AG08395 (cell line): ENCODE results near the gene CGB5.
"Not testable (repeated sequence)": the region's sequence is repeated elsewhere in the genome, so short reads cannot be mapped to it uniquely, and the experiment has no call there.

Experiments
- DNase-seq: peaks from one replicate; pipeline ENCODE4 v3.0.0; 2012; ENCODE audit warnings: mixed read lengths, low spot score

The CGB5 gene

DNA sequence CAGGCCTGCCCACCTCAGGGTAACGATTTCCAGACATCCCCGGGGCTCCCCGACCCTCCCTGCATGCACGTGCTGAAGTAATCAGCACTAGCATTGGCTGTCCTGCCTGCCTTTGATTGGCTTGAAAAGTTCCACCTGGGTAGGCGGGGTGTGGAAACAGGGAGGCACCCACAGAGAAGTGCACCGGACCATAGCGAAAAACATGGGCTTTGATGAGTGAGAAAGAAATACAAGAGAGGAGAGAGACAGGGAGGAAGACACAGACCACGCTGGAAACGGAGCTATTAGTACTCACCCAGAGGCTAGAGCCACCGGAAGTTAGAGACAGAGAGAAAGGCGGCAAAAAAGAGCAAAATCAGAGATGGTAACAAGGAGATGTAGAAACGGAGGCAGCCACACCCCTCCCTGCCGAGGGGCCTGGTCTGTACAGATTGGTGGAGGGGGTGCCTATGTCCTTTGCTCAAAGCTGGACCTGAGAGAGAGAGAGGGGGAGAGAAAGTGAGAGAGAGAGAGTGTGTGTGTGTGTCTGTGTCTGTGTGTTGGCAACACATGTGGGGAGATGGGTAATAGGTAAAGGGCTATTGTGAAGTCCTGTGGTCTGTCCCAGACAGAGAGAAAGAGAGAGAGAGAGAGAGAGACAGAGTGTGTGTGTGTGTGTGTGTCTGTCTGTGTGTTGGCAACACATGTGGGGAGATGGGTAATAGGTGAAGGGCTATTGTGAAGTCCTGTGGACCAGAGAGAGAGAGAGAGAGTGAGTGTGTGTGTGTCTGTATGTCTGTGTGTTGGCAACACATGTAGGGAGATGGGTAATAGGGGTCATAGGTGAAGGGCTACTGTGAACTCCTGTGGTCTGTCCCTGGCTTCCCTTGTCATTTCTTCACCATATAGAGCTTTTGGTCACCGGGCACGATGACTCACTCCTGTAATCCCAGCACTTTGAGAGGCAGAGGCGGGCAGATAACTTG is 22.4 kb upstream of the CGB5 start:
- no peak for DNase-seq

DNA sequence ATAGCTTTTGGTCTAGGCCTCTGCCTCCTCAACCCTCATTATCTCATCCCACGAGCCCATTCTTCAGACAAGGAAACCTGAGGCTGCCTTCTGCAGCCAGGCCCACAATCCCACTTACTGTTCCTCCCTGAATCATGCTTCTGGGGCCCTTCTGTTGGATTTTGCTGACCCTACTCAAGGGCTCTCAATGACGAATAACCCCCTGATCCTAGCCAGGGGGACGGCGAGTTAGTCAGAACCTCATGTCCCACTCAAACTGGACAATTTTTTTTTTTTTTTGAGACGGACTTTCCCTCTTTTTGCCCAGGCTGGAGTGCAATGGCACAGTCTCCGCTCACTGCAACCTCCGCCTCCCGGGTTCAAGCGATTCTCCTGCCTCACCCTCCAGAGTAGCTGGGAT is 21.5 kb upstream of the CGB5 start:
- no peak for DNase-seq

DNA sequence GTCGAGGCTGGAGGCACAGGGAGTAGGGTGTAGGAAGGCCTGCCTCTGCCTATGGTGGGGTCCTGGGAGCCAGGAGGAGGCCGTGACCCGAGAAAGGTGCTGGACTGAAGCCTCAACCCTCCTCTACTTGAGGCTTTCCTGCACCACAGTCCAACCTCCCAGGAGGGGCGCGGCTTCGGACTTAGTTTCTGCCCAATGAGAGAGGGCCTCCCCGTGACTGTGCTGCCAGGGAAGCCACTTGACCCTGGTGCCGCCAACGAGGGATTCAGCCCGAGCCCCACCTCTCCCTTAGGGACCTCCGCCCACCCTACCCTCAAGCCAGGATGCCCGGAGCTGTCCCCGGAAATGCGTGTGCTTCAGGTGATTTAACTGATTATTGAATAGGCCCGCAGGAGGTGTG is 19.4 kb upstream of the CGB5 start, which contains the start of gene CGB3:
CGB3 (minus strand) TSS at position 101 of the 400 bp plus-strand sequence. CDS start 362 bp downstream, outside the sequence.
- DNase-seq, result not testable (repeated sequence)

DNA sequence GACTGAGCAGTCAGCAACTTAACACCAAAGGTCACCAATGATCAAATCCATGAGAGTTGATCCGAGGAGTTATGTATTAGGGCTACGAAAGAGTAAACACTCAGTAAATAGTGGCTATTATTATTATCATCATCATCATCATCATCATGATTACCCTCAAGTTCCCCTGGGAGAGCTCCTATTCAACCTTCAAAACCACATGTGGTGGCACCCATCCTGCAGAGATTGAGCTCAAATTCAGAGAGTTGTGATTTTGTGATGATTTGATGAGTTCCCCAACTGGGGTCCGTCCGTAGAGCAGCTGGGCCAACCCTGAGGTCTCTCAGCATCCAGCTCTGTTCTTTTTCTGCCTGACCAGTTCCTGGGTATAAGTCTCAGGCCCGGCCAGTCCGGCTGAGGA is 18.6 kb upstream of the CGB5 start:
- DNase-seq, result not testable (repeated sequence)

DNA sequence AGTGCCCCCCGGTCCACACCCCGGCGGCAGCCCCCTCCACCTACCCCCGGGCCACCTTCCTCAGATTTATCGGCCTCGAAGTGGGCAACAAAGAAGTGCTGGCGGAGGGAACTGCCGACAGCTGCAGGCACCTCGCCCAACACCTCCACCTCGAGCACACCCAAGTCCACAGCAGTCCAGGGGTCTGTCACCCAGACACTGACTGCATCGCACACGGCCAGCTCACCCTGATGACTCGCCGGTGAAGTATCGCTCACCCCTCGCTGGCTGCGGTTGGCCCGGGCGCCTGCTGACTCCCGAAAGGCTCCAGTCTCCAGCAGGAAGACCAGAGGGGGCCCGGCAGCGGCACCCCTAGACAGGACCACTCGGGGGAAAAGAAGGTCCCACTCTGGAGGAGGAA is 18.0 kb upstream of the CGB5 start:
- DNase-seq, result not testable (repeated sequence)

DNA sequence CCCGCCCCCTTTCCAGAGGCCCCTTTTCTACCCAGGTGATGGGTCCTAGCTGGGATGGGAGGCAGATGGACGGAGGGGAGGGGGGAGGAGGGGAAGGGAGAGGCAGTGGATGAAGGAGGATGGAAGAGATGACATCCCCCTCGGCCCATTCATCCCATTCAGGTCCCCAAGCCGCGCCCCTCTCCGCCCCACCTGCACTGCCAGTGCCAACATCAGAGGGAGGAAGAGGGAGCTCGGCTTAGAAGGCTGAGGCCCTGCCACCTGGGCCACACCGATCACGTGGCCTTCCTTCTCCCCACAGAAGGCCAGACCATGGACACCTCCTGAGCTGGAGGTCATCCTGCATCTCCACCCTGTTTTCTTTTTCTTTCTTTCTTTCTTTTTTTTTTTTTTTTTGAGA is 15.0 kb upstream of the CGB5 start:
- not testable (repeated sequence) for DNase-seq

DNA sequence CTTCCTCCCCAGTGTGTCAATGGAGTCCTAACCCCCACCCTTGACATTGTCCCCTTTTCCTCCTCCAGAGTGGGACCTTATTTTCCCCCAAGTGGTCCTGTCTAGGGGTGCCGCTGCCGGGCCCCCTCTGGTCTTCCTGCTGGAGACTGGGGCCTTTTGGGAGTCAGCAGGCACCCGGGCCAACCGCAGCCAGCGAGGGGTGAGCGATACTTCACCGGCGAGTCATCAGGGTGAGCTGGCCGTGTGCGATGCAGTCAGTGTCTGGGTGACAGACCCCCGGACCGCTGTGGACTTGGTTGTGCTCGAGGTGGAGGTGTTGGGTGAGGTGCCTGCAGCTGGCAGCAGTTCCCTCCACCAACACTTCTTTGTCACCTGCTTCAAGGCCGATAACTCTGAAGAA is 13.9 kb upstream of the CGB5 start:
- not testable (repeated sequence) for DNase-seq

DNA sequence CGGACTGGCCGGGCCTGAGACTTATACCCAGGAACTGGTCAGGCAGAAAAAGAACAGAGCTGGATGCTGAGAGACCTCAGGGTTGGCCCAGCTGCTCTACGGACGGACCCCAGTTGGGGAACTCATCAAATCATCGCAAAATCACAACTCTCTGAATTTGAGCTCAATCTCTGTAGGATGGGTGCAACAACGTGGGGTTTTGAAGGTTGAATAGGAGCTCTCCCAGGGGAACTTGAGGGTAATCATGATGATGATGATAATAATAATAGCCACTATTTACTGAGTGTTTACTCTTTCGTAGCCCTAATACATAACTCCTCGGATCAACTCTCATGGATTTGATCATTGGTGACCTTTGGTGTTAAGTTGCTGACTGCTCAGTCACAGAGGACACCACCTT is 13.3 kb upstream of the CGB5 start:
- not testable (repeated sequence) for DNase-seq

DNA sequence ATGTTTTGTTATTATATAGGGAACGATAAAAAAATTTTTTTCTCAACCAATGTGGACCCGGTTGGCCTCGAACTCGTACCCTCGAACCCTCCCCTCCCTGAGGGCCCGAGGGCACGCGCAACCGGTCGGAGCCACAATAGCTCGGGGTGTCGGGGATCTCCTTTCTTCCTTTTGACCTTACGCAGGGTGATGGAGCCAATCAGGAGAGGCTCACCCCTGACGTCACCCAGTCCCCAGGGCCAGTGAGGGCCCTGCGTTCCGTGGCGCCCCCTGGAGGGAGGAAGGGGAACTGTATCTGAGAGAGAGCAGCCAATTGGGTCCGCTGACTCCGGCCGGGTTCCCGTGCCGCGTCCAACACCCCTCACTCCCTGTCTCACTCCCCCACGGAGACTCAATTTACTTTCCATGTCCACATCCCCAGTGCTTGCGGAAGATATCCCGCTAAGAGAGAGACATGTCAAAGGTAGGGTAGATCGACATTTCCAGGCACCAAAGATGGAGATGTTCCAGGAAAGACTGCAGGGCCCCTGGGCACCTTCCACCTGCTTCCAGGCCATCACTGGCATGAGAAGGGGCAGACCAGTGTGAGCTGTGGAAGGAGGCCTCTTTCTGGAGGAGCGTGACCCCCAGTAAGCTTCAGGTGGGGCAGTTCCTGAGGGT is 11.9 kb upstream of the CGB5 start, which contains the start of gene CGB2:
CGB2 (plus strand) TSS at position 249 of the 660 bp plus-strand sequence; CDS start at position 455, 206 bp downstream.
- DNase-seq, result not testable (repeated sequence)

DNA sequence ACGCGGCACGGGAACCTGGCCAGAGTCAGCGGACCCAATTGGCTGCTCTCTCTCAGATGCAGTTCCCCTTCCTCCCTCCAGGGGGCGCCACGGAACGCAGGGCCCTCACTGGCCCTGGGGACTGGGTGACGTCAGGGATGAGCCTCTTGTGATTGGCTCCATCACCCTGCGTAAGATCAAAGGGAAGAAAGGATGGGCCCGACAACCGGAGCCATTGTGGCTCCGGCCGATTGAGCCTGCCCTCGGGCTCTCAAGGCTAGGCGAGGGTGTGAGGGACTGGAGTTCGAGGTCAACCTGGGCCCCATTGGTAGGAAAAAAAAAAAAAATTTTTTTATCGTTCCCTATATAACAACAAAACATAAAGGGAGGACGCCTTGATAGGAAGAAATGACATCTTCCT is 6.8 kb upstream of the CGB5 start, which contains the start of gene CGB1:
CGB1 (minus strand) TSS at position 81 of the 400 bp plus-strand sequence. CDS start 184 bp downstream, outside the sequence.
- not testable (repeated sequence) for DNase-seq

DNA sequence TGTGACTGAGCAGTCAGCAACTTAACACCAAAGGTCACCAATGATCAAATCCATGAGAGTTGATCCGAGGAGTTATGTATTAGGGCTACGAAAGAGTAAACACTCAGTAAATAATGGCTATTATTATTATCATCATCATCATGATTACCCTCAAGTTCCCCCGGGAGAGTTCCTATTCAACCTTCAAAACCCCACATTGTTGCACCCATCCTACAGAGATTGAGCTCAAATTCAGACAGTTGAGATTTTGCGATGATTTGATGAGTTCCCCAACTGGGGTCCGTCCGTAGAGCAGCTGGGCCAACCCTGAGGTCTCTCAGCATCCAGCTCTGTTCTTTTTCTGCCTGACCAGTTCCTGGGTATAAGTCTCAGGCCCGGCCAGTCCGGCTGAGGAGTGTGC is 5.5 kb upstream of the CGB5 start:
- not testable (repeated sequence) for DNase-seq

DNA sequence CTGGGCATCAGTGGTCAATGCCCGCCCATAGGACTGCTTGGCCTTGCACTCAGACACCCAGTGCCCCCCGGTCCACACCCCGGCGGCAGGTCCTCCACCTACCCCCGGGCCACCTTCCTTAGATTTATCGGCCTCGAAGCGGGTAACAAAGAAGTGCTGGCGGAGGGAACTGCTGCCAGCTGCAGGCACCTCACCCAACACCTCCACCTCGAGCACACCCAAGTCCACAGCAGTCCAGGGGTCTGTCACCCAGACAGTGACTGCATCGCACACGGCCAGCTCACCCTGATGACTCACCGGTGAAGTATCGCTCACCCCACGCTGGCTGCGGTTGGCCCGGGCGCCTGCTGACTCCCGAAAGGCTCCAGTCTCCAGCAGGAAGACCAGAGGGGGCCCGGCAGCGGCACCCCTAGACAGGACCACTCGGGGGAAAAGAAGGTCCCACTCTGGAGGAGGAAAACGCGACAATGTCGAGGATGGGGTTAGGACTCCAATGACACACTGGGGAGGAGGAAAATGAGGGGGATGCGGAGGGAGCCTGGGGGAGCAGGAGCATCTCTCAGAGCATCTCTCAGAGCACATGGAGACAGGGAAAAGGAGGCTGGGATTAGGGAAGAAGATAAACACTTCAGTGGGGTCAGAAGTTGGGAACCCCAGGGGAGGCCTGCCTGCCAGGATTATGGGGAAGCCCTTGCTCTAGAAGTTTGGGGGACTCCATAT is 4.9 kb upstream of the CGB5 start:
- not testable (repeated sequence) for DNase-seq

DNA sequence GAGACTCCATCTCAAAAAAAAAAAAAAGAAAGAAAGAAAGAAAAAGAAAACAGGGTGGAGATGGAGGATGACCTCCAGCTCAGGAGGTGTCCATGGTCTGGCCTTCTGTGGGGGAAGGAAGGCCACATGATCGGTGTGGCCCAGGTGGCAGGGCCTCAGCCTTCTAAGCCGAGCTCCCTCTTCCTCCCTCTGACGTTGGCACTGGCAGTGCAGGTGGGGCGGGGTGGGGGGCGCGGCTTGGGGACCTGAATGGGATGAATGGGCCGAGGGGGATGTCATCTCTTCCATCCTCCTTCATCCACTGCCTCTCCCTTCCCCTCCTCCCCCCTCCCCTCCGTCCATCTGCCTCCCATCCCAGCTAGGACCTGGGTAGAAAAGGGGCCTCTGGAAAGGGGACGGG is 3.9 kb upstream of the CGB5 start:
- DNase-seq, result not testable (repeated sequence)

DNA sequence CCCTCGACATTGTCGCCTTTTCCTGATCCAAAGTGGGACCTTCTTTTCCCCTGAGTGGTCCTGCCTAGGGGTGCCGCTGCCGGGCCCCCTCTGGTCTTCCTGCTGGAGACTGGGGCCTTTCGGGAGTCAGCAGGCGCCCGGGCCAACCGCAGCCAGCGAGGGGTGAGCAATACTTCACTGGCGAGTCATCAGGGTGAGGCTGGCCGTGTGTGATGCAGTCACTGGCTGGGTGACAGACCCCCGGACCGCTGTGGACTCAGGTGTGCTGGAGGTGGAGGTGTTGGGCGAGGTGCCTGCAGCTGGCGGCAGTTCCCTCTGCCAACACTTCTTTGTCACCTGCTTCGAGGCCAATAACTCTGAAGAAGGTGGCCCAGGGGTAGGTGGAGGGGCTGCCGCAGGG is 1.5 kb upstream of the CGB5 start:
- no peak for DNase-seq

DNA sequence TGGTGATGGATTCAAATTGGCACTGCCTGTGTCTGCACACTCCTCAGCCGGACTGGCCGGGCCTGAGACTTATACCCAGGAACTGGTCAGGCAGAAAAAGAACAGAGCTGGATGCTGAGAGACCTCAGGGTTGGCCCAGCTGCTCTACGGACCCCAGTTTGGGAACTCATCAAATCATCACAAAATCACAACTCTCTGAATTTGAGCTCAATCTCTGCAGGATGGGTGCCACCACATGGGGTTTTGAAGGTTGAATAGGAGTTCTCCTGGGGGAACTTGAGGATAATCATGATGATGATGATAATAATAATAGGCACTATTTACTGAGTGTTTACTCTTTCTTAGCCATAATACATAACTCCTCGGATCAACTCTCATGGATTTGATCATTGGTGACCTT is 982 bp upstream of the CGB5 start:
- DNase-seq, result not testable (repeated sequence)

DNA sequence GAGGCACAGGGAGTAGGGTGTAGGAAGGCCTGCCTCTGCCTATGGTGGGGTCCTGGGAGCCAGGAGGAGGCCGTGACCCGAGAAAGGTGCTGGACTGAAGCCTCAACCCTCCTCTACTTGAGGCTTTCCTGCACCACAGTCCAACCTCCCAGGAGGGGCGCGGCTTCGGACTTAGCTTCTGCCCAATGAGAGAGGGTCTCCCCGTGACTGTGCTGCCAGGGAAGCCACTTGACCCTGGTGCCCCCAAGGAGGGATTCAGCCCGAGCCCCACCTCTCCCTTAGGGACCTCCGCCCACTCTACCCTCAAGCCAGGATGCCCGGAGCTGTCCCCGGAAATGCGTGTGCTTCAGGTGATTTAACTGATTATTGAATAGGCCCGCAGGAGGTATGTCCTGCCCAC is 5.4 kb downstream of the CGB5 start, which contains the start of gene CGB8:
CGB8 (minus strand) TSS at position 101 of the 400 bp plus-strand sequence. CDS start 372 bp downstream, outside the sequence.
- not testable (repeated sequence) for DNase-seq

DNA sequence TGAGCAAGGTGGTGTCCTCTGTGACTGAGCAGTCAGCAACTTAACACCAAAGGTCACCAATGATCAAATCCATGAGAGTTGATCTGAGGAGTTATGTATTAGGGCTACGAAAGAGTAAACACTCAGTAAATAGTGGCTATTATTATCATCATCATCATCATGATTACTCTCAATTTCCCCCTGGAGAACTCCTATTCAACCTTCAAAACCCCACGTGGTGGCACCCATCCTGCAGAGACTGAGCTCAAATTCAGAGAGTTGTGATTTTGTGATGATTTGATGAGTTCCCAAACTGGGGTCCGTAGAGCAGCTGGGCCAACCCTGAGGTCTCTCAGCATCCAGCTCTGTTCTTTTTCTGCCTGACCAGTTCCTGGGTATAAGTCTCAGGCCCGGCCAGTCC is 6.2 kb downstream of the CGB5 start:
- not testable (repeated sequence) for DNase-seq

DNA sequence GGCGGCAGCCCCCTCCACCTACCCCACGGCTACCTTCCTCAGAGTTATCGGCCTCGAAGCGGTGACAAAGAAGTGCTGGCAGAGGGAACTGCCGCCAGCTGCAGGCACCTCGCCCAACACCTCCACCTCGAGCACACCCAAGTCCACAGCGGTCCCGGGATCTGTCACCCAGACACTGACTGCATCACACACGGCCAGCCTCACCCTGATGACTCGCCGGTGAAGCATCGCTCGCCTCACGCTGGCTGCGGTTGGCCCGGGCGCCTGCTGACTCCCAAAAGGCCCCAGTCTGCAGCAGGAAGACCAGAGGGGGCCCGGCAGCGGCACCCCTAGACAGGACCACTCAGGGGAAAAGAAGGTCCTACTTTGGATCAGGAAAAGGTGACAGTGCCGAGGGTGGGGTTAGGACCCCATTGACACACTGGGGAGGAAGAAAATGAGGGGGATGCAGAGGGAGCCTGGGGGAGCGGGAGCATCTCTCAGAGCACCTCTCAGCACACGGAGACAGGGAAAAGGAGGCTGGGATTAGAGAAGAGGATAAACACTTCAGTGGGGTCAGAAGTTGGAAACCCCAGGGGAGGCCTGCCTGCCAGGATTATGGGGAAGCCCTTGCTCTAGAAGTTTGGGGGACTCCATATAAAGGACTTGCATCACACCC is 6.9 kb downstream of the CGB5 start:
- DNase-seq, result peak; percentile 63

DNA sequence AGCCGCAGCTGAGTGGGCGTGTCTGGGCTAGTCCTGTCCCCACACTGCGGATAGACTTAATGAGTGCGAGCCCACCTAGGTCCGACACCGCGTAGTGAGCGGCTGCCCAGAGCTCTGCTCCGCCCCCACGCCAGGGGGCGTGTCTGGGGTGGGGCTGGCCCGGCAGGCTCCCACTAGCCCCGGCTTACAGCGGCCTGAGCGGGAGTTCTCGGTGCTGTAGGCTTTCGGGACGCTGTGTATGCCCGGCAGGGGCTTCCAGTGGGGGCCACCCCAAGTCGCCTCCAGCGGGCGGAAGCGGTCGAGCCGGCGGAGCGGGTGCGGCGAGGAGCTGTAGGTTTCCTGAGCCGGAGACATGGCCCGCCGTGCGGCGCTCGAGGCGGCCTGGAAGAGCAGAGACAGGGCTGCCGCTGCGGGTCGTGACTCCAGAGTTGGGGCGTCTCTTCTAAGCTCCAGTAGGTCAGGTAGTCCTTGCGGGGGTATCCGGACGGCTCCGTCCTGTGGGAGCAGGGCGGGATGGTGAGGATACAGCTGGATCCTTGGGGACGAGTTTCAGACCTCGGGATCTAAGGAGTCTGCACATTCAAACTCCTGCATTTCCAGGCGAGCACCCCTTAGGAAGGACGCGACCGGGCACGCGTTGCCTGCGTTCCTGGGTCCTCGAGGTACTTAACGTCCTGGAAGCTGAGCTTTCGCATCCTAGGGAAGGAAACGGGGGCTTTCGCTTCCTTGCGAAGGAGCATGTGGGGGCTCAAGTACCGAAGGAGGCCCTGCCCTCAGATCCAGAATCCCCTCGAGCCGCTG is 12.7 kb downstream of the CGB5 start:
- DNase-seq, result peak; percentile 80

DNA sequence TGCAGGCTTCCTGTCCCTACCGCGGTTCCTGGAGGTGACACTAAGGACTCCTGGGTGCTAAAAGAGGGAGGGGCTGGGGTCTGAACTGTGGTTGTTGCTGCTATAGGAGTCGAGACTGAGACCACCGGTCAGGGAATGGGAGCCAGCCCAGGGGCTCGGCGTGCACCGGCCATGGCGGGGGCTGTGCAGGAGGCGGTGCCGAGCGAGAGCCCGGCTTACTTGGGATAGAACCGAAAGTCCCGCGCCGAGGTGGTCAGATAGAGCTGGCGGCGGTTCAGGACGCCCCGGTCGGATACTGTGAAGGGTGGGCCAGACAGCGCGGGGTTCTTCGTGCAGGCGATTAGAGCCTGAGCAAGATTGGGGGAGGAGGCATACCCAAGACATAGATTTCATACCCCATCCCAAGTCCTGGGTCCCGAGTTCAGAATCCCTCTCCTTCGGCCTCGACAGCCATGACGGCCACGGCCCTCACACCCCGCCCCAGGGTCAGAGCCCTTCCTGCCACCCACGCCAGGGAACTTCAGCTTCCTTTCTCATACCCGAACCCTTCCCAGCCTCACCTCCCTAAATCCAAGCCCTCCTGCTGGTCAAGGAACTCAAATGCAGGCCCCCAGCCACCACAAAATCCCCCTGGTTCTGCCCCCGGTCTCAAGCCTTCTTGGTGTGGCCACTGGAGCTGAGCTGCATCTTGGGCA is 13.4 kb downstream of the CGB5 start:
- DNase-seq, result not testable (repeated sequence)
